ENCODE measurements around the gene HUNK. TPM values are rescaled to one million over a fixed set of nuclear protein-coding genes. Genes with fewer than 3 reads are reported as not detected.

Gene HUNK
- total and polyA plus RNA-seq, 2 donors (not counting 1 experiment from before 2014, with no cell fraction given), result 0.01 to 0.07 TPM

DNA sequence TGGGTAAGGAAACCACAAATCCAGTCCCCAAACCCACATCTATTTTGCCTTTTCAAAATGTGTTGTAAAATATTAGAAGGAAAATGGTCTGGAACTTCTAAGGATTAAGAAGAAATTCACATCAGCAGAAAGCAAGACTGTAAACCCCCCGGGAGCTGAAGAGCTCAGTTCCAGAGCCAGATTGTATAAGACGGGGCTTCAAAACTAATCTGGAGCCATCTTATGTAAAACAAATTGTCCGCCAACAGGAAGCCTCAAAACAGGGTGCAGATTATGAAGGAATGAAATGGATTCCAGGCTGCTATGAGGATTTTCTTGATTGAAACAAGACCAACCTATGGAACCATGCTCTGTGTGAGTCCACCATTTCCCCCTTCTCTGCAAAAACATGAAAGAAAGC lies 25.1 kb upstream of the HUNK start:
- DNase-seq, result no peak
- Histone ChIP-seq H3K36me3 (replicated peaks in 1 of 2; ENCODE audit: control extremely low read depth in 1 of 2, control insufficient read depth in 1 of 2, extremely low read depth in 1 of 2, insufficient read depth in 2 of 2, low read length in 1 of 2) (no peaks in the 10 kb centered on the region), H3K27ac (ENCODE audit: low read length in 2 of 2) (no peak overlapping the region), H2AFZ (ENCODE audit: insufficient read depth, low read depth, low read length, poor library complexity, severe bottlenecking) (no peak overlapping the region), H3K9me3 (ENCODE audit: control extremely low read depth in 1 of 3, control insufficient read depth in 2 of 3, insufficient read depth in 1 of 3, low read length in 2 of 3) (no peaks in the 10 kb centered on the region), H3K27me3 (replicated peaks in 1 of 4; ENCODE audit: control extremely low read depth in 1 of 4, control insufficient read depth in 3 of 4, insufficient read depth in 4 of 4, low read length in 3 of 4) (peaks cover 0 to 12% (median 0%) of the 10 kb centered on the region in 4 experiments), H3K4me2 (replicated peaks; ENCODE audit: low read depth, low read length, poor library complexity, severe bottlenecking) (no peak overlapping the region), H3K9ac (ENCODE audit: low read length) (no peak overlapping the region), H3K4me3 (ENCODE audit: control extremely low read depth in 1 of 5, extremely low read depth in 1 of 5, insufficient read depth in 1 of 5, low read depth in 2 of 5, low read length in 4 of 5) (no peak overlapping the region), H3K79me2 (ENCODE audit: control insufficient read depth, insufficient read depth, low read length) (no peaks in the 10 kb centered on the region), H4K20me1 (ENCODE audit: control insufficient read depth, insufficient read depth, low read length, poor library complexity, severe bottlenecking) (no peaks in the 10 kb centered on the region), H3K4me1 (ENCODE audit: control insufficient read depth in 2 of 2, insufficient read depth in 2 of 2, low read length in 2 of 2) (no peaks in the 10 kb centered on the region)
- WGBS (ENCODE audit: insufficient coverage), result 100% methylated on average over 2 of the region's 3 CpGs
- CTCF ChIA-PET, result interaction anchor here (1.1 to 1.2 kb wide), 2 partner anchors 17 to 66 kb away, joined by 3 read pairs; no protein-coding TSS in a partner anchor
- Mint-ChIP-seq H3K4me1 (no peaks in the 10 kb centered on the region), H3K9me3 (ENCODE audit: insufficient read depth) (peaks cover 2% of the 10 kb centered on the region), H3K27ac (no peak overlapping the region), H3K27me3 (peaks cover 42% of the 10 kb centered on the region), H3K4me3 (no peak overlapping the region)
- intact Hi-C loops (cut with micrococcal nuclease), result no loop called here
- no peak for ATAC-seq (ENCODE audit: low read depth)
- TF ChIP-seq EZH2 (IDR thresholded peaks at IDR 0.05; ENCODE audit: borderline replicate concordance, insufficient read depth, low read depth, low read length, poor library complexity, severe bottlenecking) (no peak), CTCF (IDR thresholded peaks at IDR 0.05) (no peak)
- POLR2A ChIA-PET, result no interaction called here

DNA sequence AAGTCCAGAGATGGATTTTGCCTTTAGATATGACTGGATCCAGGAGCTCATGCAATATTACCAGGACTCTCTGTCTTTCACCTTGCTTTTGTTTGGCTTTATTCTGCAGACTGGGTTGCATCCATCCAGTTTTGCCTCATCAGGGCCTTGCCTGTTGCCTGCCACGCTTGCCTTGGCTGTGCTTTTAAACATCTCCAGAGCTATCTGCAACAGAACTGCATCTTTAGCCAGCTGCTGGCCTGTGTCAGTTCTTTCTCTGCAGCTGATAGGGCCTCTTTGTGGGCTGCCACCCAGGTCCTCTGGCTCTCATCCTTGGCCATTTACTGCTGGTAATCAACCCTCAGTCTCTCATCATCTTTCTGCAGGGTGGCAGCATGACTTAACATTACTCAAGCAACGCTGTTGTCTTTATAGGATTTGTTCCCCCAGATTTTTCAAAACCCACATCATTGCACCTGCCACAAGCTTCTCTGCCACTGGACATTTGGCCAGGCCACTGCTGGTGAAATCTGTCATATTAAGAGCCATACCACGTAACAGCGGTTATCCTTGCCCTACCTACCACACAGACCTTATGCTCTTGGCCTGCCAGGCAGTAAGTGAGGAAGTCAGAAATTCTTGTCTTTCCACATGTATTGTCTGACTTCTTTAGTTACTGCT lies 24.4 kb upstream of the HUNK start:
- Mint-ChIP-seq H3K9me3 (ENCODE audit: insufficient read depth) (peaks cover 2% of the 10 kb centered on the region), H3K27me3 (peaks cover 42% of the 10 kb centered on the region), H3K4me1 (no peaks in the 10 kb centered on the region), H3K27ac (no peak overlapping the region), H3K4me3 (no peak overlapping the region)
- Histone ChIP-seq H3K27me3 (replicated peaks in 1 of 4; ENCODE audit: control extremely low read depth in 1 of 4, control insufficient read depth in 3 of 4, insufficient read depth in 4 of 4, low read length in 3 of 4) (peaks cover 0 to 12% (median 0%) of the 10 kb centered on the region in 4 experiments), H3K79me2 (ENCODE audit: control insufficient read depth, insufficient read depth, low read length) (no peaks in the 10 kb centered on the region), H3K36me3 (replicated peaks in 1 of 2; ENCODE audit: control extremely low read depth in 1 of 2, control insufficient read depth in 1 of 2, extremely low read depth in 1 of 2, insufficient read depth in 2 of 2, low read length in 1 of 2) (no peaks in the 10 kb centered on the region), H3K4me1 (ENCODE audit: control insufficient read depth in 2 of 2, insufficient read depth in 2 of 2, low read length in 2 of 2) (no peaks in the 10 kb centered on the region), H2AFZ (ENCODE audit: insufficient read depth, low read depth, low read length, poor library complexity, severe bottlenecking) (no peak overlapping the region), H3K4me2 (replicated peaks; ENCODE audit: low read depth, low read length, poor library complexity, severe bottlenecking) (no peak overlapping the region), H4K20me1 (ENCODE audit: control insufficient read depth, insufficient read depth, low read length, poor library complexity, severe bottlenecking) (no peaks in the 10 kb centered on the region), H3K9ac (ENCODE audit: low read length) (no peak overlapping the region), H3K27ac (ENCODE audit: low read length in 2 of 2) (no peak overlapping the region), H3K9me3 (ENCODE audit: control extremely low read depth in 1 of 3, control insufficient read depth in 2 of 3, insufficient read depth in 1 of 3, low read length in 2 of 3) (no peaks in the 10 kb centered on the region), H3K4me3 (ENCODE audit: control extremely low read depth in 1 of 5, extremely low read depth in 1 of 5, insufficient read depth in 1 of 5, low read depth in 2 of 5, low read length in 4 of 5) (no peak overlapping the region)
- DNase-seq, result no peak
- POLR2A ChIA-PET, result no interaction called here
- CTCF ChIA-PET, result interaction anchor here (1.2 kb wide), 1 partner anchor 16 kb away, joined by 3 read pairs; no protein-coding TSS in a partner anchor
- intact Hi-C loops (cut with micrococcal nuclease), result no loop called here
- TF ChIP-seq EZH2 (IDR thresholded peaks at IDR 0.05; ENCODE audit: borderline replicate concordance, insufficient read depth, low read depth, low read length, poor library complexity, severe bottlenecking) (no peak), CTCF (IDR thresholded peaks at IDR 0.05) (no peak)
- ATAC-seq (ENCODE audit: low read depth), result no peak
- WGBS (ENCODE audit: insufficient coverage), result 96% methylated on average over 2 of the region's 4 CpGs

Data from B cell (primary cell).